GM21526 (cell line): Measurements from ENCODE around the gene LSP1.

Source experiments
- ATAC-seq: cut with Tn5 transposase; IDR thresholded peaks from one replicate; pipeline ENCODE4 v1.9.1; 2021; ENCODE audit warnings: moderate library complexity; ENCODE audit not compliant: unreplicated experiment, low FRiP score

LSP1 gene

GRCh38 chr11:1836011-1836945 lies 16.6 kb upstream of the LSP1 start:
- ATAC-seq, result no peak

GRCh38 chr11:1837171-1838076 lies 15.5 kb upstream of the LSP1 start:
- peak; percentile 57 for ATAC-seq

DNA sequence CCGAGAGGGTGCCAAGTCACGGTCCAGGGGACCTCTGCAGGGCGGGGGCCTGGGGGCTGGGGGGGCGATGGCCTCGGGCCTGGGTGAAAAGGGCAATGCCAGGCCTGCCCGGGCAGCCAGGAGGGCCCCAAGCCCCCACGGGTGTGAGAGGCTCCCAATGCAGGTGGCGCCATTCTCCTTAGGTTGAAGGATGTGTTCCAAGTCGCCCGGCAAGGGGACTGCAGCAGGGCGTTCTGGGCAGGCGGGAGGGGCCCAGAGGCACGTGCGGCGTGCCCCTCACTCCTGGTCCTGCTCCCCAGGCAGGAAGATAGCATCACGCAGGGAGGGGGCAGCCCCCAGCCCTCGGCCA lies 14.8 kb upstream of the LSP1 start:
- ATAC-seq, result peak; percentile 3

DNA sequence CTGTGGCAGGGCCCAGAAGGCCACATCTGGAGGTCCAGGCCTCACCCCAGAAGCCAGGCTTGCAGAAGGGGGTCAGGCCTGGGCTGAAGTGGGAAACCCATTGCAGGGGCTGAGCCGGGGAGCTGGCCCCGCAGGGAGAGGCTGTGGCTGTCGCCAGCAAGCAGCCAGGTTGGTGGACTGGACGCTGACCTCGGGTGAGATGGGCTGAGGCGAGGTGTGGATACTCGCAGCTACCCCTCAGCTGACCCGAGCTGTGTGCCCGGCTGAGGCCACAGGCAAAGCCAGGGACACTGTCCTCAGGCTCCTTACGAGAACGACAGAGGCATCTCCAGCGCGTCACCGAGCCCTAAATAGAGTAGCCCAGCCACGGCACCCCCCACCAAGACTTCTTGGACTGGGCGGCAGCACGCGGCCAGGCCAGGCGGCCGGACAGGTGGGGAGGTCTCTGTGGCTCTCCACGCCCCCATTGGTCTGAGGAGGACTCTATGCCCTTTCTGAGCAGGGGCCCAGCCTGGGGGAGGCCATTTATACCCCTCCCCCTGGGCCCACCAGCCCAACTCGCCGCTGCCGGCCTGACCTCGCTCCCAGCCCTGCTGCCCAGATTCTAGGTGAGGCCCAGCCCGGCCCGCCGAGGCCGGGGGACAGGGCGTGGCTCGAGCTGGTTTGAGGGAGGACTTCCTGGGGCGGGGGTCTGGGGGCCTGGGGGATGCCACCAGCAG lies 14.3 kb upstream of the LSP1 start, which contains the start of gene TNNI2:
Gene TNNI2, plus strand, starts transcription at position 556 of the 719 bp plus-strand sequence. CDS start 716 bp downstream, outside the sequence.
- no peak for ATAC-seq

- ATAC-seq, result no peak
These were observed 13.5 kb upstream of the LSP1 start for GRCh38 chr11:1839204-1839923.

- ATAC-seq, result no peak
These were observed 12.7 kb upstream of the LSP1 start for GRCh38 chr11:1839924-1840779.

GRCh38 chr11:1840780-1841480 lies 12.0 kb upstream of the LSP1 start:
- ATAC-seq, result no peak

- no peak for ATAC-seq
These were observed 11.3 kb upstream of the LSP1 start for GRCh38 chr11:1841511-1842148.

GRCh38 chr11:1842149-1843097 lies 10.5 kb upstream of the LSP1 start:
- ATAC-seq, result no peak

- ATAC-seq, result no peak
These were observed 9.8 kb upstream of the LSP1 start for GRCh38 chr11:1843098-1843473.

DNA sequence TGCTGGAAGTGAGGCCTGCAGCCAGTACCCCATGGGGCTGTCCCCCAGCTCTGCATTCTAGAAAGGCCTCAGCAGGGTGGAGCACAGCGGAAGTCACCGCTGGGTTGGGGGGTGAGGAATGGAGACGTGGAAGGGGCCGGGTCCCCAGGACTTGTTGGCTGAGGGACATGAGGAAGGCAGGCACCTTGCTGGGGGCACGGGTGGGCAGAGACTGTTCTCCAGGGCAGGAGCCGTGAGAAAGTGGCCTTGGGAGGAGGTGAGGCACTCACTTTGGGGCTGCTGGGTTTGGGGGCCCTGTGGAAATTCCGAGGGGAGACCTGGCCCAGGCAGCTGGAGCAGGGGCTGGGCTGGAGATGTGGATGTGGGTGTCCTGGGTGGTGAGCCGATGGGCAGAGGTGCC lies 9.1 kb upstream of the LSP1 start:
- ATAC-seq, result no peak

DNA sequence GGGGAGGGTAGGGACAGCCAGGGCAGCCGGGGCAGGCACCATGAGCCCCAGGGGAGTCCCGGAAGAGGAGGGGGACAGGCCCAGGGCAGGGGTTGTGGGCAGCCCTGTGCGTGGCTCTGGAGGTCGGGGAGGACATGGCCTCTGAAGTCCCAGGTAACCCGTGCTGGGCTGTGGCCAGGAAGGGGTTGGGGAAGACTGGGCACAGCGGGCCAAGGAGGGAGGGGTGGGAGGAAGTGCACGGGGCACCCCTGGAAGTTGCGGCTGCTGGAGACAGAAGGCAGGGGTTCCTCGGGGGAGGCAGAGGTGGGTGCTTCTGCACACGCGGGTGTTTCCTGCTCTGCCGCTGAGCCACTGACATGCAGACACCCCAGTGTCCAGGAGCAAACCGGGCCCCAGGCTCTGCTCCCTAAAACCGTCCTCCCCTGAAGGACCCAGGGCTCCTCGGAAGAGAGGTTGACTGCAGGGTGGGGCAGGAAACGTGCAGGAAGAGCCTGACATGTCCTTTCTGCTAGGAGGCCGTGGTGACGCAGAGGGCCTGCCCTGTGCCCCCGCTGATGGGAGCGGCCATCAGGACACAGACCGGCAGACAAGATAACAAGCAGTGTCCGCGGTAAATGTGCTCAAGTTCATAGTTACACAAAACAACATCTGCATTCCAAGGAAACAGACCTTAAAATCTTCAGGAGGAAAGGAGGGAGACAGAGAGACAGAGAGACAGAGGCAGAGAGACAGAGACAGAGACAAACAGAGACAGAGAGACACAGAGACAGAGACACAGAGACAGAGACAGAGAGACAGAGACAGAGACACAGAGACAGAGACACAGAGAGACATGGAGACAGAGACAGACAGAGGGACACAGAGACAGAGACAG lies 8.4 kb upstream of the LSP1 start:
- no peak for ATAC-seq

GRCh38 chr11:1845095-1845429 lies 7.8 kb upstream of the LSP1 start:
- ATAC-seq, result no peak

DNA sequence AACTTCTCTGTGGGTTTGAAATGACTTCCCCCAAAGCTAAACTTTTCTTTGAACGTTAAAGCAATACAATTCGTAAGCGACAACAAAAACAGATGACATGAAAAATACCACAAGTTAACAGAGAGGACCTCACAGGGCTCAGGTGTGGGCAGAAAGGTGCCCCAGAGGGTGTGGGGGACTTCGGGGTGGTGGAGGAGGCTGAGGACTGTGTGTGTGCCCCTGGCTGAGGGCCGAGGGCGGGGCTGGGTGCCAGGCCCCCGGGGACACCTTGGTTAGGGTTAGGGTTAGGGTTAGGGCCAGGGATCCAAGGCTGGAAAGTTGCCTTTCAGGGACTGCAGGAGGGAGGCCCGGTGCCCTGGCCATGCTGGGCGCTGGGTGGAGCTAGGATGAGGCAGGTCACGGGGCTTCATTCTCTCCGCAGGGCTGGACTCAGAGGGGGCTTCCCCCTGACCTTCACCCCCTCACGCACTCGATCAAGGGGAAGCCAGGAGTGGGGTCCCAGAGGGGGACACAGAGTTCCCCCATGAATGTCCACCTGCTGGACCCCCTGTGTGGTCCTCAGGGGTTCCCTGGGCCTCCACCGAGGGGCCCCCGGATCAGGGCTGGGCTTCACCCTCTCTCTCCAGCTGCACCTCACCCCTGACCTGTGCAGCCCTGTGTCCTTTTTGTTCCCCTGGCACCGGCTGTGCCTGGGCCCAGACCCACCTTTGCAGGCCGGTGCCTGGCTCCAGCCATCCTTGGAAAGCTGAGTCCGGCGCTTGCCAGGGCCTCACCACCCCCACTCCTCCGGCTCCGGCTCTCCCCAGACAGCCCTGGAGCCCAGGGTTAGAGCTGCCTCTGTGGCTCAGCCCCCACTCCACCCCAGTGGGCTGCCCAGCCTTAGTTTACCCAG lies 7.1 kb upstream of the LSP1 start:
- ATAC-seq, result no peak

GRCh38 chr11:1846453-1846932 lies 6.4 kb upstream of the LSP1 start:
- ATAC-seq, result no peak
